ENCODE measurements around the gene CFAP46. TPM values are rescaled to one million over a fixed set of nuclear protein-coding genes. Genes with fewer than 3 reads are reported as not detected.

The CFAP46 gene
- total RNA-seq, 2 experiments from 2014 or later: not detected

- H3K9me3 Mint-ChIP-seq: no peaks in the 10 kb centered on the region
- Histone ChIP-seq H3K27ac (ENCODE audit: low read depth in 1 of 2, low read length in 2 of 2) (no peak overlapping the region), H3K27me3 (ENCODE audit: control insufficient read depth in 1 of 2, insufficient read depth in 2 of 2, low read length in 2 of 2) (peaks cover 15 to 43% of the 10 kb centered on the region in 2 experiments), H3K4me3 (ENCODE audit: low read length) (no peak overlapping the region), H3K4me1 (ENCODE audit: insufficient read depth, low read length) (peaks cover 4% of the 10 kb centered on the region), H3K36me3 (ENCODE audit: insufficient read depth, low read length) (no peaks in the 10 kb centered on the region), H3K9me3 (ENCODE audit: control insufficient read depth in 1 of 2, insufficient read depth in 1 of 2, low read length in 2 of 2) (peaks cover 0 to 22% of the 10 kb centered on the region in 2 experiments)
- ATAC-seq (ENCODE audit: poor library complexity) (no peak), DNase-seq (no peak)
- TF ChIP-seq CTCF (IDR thresholded peaks at IDR 0.05): no peak
- no peaks in the 10 kb centered on the region for H3K36me3 Mint-ChIP-seq (ENCODE audit: low read depth)
- H3K27ac Mint-ChIP-seq: no peak overlapping the region
- no peak overlapping the region for H3K4me3 Mint-ChIP-seq
- H3K4me1 Mint-ChIP-seq (ENCODE audit: low read depth): no peaks in the 10 kb centered on the region
- POLR2A ChIA-PET: no interaction called here
- H3K27me3 Mint-ChIP-seq: peaks cover 9% of the 10 kb centered on the region
- intact Hi-C loops (cut with DNase I, micrococcal nuclease): no loop called here
- CTCF ChIA-PET: no interaction called here
Measured at GRCh38 chr10:132790934-132791829, 151.2 kb downstream of the CFAP46 start.

GRCh38 chr10:132790470-132790869 lies 151.9 kb downstream of the CFAP46 start:
- ChIA-PET POLR2A (no interaction called here), CTCF (no interaction called here)
- intact Hi-C loops (cut with DNase I, micrococcal nuclease): no loop called here
- Histone ChIP-seq H3K27me3 (ENCODE audit: control insufficient read depth in 1 of 2, insufficient read depth in 2 of 2, low read length in 2 of 2) (peaks cover 15 to 44% of the 10 kb centered on the region in 2 experiments), H3K4me1 (ENCODE audit: insufficient read depth, low read length) (peaks cover 4% of the 10 kb centered on the region), H3K36me3 (ENCODE audit: insufficient read depth, low read length) (no peaks in the 10 kb centered on the region), H3K4me3 (ENCODE audit: low read length) (no peak overlapping the region), H3K9me3 (ENCODE audit: control insufficient read depth in 1 of 2, insufficient read depth in 1 of 2, low read length in 2 of 2) (peaks cover 0 to 22% of the 10 kb centered on the region in 2 experiments), H3K27ac (ENCODE audit: low read depth in 1 of 2, low read length in 2 of 2) (no peak overlapping the region)
- Mint-ChIP-seq H3K27ac (no peak overlapping the region), H3K4me3 (no peak overlapping the region), H3K27me3 (peaks cover 9% of the 10 kb centered on the region), H3K36me3 (ENCODE audit: low read depth) (no peaks in the 10 kb centered on the region), H3K9me3 (no peaks in the 10 kb centered on the region), H3K4me1 (ENCODE audit: low read depth) (no peaks in the 10 kb centered on the region)
- no peak for TF ChIP-seq CTCF (IDR thresholded peaks at IDR 0.05)
- no peak for ATAC-seq (ENCODE audit: poor library complexity)
- DNase-seq: no peak

GRCh38 chr10:132789659-132790148 lies 152.7 kb downstream of the CFAP46 start:
- H3K9me3 Mint-ChIP-seq: no peaks in the 10 kb centered on the region
- TF ChIP-seq CTCF (IDR thresholded peaks at IDR 0.05): no peak
- Histone ChIP-seq H3K36me3 (ENCODE audit: insufficient read depth, low read length) (no peaks in the 10 kb centered on the region), H3K4me1 (ENCODE audit: insufficient read depth, low read length) (peaks cover 4% of the 10 kb centered on the region), H3K9me3 (ENCODE audit: control insufficient read depth in 1 of 2, insufficient read depth in 1 of 2, low read length in 2 of 2) (peaks cover 0 to 27% of the 10 kb centered on the region in 2 experiments), H3K4me3 (ENCODE audit: low read length) (no peak overlapping the region), H3K27me3 (ENCODE audit: control insufficient read depth in 1 of 2, insufficient read depth in 2 of 2, low read length in 2 of 2) (peaks cover 18 to 48% of the 10 kb centered on the region in 2 experiments), H3K27ac (ENCODE audit: low read depth in 1 of 2, low read length in 2 of 2) (no peak overlapping the region)
- intact Hi-C loops (cut with DNase I, micrococcal nuclease): no loop called here
- ATAC-seq (ENCODE audit: poor library complexity): no peak
- CTCF ChIA-PET: no interaction called here
- no peak overlapping the region for H3K4me3 Mint-ChIP-seq
- no peaks in the 10 kb centered on the region for H3K4me1 Mint-ChIP-seq (ENCODE audit: low read depth)
- H3K36me3 Mint-ChIP-seq (ENCODE audit: low read depth): no peaks in the 10 kb centered on the region
- DNase-seq: no peak
- H3K27me3 Mint-ChIP-seq: peaks cover 9% of the 10 kb centered on the region
- H3K27ac Mint-ChIP-seq: no peak overlapping the region
- POLR2A ChIA-PET: no interaction called here
